GM12878 (cell line): ENCODE results near the gene ACACB. TPM values are rescaled to one million over a fixed set of nuclear protein-coding genes. Genes with fewer than 3 reads are reported as not detected.

Source experiments
- ATAC-seq: fragments of 200-7000 bp; cut with Tn5 transposase; 3 replicates; pipeline ENCODE4 v1.9.1; 2020; ENCODE audit warnings: mild to moderate bottlenecking, moderate library complexity
- BruUV-seq: library from RNA; stranded (reverse); fragments of 400-500 nt; replicated peaks from 2 replicates; lab custom pipeline; 2021; lab: Mats Ljungman, UMichigan
- CTCF ChIA-PET: fragments of 300-600 bp; sonication (Branson Sonifier 250); formaldehyde crosslinking; extraction: SDS; loops from one replicate; lab custom pipeline; 2021; ENCODE audit warnings: inconsistent platforms; lab: Yijun Ruan, JAX
- POLR2A ChIA-PET: fragments of 350-600 bp; formaldehyde crosslinking; extraction: SDS; loops from one replicate; lab custom pipeline; 2021; ENCODE audit warnings: inconsistent platforms; lab: Charles Lee
- RAD21 ChIA-PET: fragments of 300-600 bp; sonication (Branson Sonifier 250); formaldehyde crosslinking; loops from one replicate; lab custom pipeline; 2023; ENCODE audit warnings: antibody characterized with exemption; ENCODE audit not compliant: unreplicated experiment; lab: Charles Lee
- SMC1A ChIA-PET: fragments of 300-600 bp; sonication (Branson Sonifier 250); formaldehyde crosslinking; loops from one replicate; lab custom pipeline; 2023; ENCODE audit not compliant: unreplicated experiment, uncharacterized antibody; lab: Charles Lee
- DNase-seq: peaks from one replicate; pipeline ENCODE4 v3.0.0-alpha.2; 2011; ENCODE audit warnings: low read depth, low spot score
- FAIRE-seq: peaks from 3 replicates; lab custom pipeline; 2011; peaks lifted over from hg19 to GRCh38; lab: Jason Lieb, UNC
- H2AFZ ChIP-seq: 2 replicates; pipeline ENCODE4 v1.6.0; 2011; ENCODE audit warnings: low read depth, low read length, control low read depth; ENCODE audit not compliant: control insufficient read depth
- H3K27ac ChIP-seq: 2 replicates; pipeline ENCODE4 v1.5.1; 2011; ENCODE audit warnings: control low read depth; ENCODE audit not compliant: control insufficient read depth, insufficient read depth
- H3K27me3 ChIP-seq, 2 experiments: replicated peaks in 1 of 2; 2 replicates each; pipeline versions ENCODE4 v1.6.0 to v1.6.1; 2011; ENCODE audit warnings: low read length in 1 of 2; ENCODE audit not compliant: control insufficient read depth in 2 of 2, insufficient read depth in 2 of 2
- H3K36me3 ChIP-seq, 2 experiments: 2 replicates each; pipeline ENCODE4 v1.5.1; 2011; ENCODE audit warnings: low read length in 1 of 2; ENCODE audit not compliant: control insufficient read depth in 2 of 2, insufficient read depth in 2 of 2
- H3K4me1 ChIP-seq: 2 replicates; pipeline ENCODE4 v1.6.1; 2011; ENCODE audit warnings: mild to moderate bottlenecking, low read length, moderate library complexity, mixed read lengths; ENCODE audit not compliant: control insufficient read depth, insufficient read depth
- H3K4me2 ChIP-seq: 2 replicates; pipeline ENCODE4 v1.6.0; 2011; ENCODE audit warnings: control low read depth; ENCODE audit not compliant: control insufficient read depth, insufficient read depth
- H3K4me3 ChIP-seq: fragments of 200-600 bp; sonication (generic); 2 replicates; pipeline ENCODE4 v1.5.1; 2016
- H3K79me2 ChIP-seq: 2 replicates; pipeline ENCODE4 v1.6.0; 2011; ENCODE audit warnings: low read length; ENCODE audit not compliant: control insufficient read depth, insufficient read depth
- H3K9ac ChIP-seq: 2 replicates; pipeline ENCODE4 v1.8.0; 2011; ENCODE audit warnings: low read length, control low read depth, mixed read lengths; ENCODE audit not compliant: control insufficient read depth, insufficient read depth
- H3K9me3 ChIP-seq: replicated peaks from 3 replicates; pipeline ENCODE4 v1.5.1; 2011; ENCODE audit warnings: mild to moderate bottlenecking, low read length; ENCODE audit not compliant: control insufficient read depth, insufficient read depth
- H4K20me1 ChIP-seq: 2 replicates; pipeline ENCODE4 v1.6.0; 2011; ENCODE audit not compliant: control insufficient read depth, insufficient read depth
- EZH2 ChIP-seq: IDR thresholded peaks from 2 replicates; pipeline ENCODE4 v1.6.1; 2012; ENCODE audit warnings: low read depth, mild to moderate bottlenecking, control low read depth, inconsistent platforms, low read length, borderline replicate concordance; ENCODE audit not compliant: control insufficient read depth
- FOXK2 ChIP-seq: fragments of 450-650 bp; IDR thresholded peaks from 2 replicates; pipeline ENCODE4 v1.6.1; 2017; ENCODE audit warnings: mild to moderate bottlenecking, moderate library complexity
- HCFC1 ChIP-seq: fragments of 150-350 bp; IDR thresholded peaks from 2 replicates; pipeline ENCODE4 v1.6.1; 2014; ENCODE audit warnings: low read length
- TAF1 ChIP-seq: IDR thresholded peaks from 2 replicates; pipeline ENCODE4 v1.6.1; 2011; ENCODE audit warnings: mild to moderate bottlenecking, low read depth, low read length, borderline replicate concordance
- WGBS: methylation state at CpG from one replicate; pipeline ENCODE4 v1.1.6; 2016; ENCODE audit warnings: low lambda C conversion rate; ENCODE audit not compliant: insufficient replicate concordance, insufficient coverage; ENCODE audit errors: missing lambda C conversion rate; 5-methylcytosine and 5-hydroxymethylcytosine counted together
- in situ Hi-C: fragments of 300-500 bp; cut with MboI; formaldehyde crosslinking; loops from 9 replicates; pipeline ENCODE4 v1.14.3; 2018; ENCODE audit warnings: mixed read lengths
- intact Hi-C: fragments of 100-400 bp; cut with micrococcal nuclease; formaldehyde crosslinking; loops from one replicate; pipeline ENCODE4 v1.14.2; 2022; ENCODE audit not compliant: unreplicated experiment
- polyA plus RNA-seq, 11 experiments: library from polyadenylated mRNA; depleted of rRNA in 4 of 11; unstranded in 6 of 11; stranded (reverse) in 5 of 11; fragments of >200 nt; fragmentation: Nextera tagmentation in 4 of 11; fragmentation: Illumina TruSeq in 1 of 11; extraction: Ambion mirVana in 4 of 11; extraction: Trizol in 1 of 11; gene quantifications; 1 replicate in 1 of 11; 2 replicates in 10 of 11; pipeline versions ENCODE4 v1.2.1 to v1.2.3, GENCODE V29; 2011 to 2016; ENCODE audit warnings: inconsistent platforms in 2 of 11, missing spikeins in 2 of 11, low read depth in 1 of 11
- total RNA-seq, 4 experiments: library from RNA; depleted of rRNA in 3 of 4; stranded (reverse); fragments of >200 nt in 3 of 4; fragmentation: Illumina TruSeq in 1 of 4; extraction: Trizol in 1 of 4; gene quantifications; 2 replicates each; pipeline versions ENCODE4 v1.2.1 to v1.2.3, GENCODE V29; 2013 to 2021
- TF ChIP-seq, protein P1 (sequence below): IDR thresholded peaks from 2 replicates; pipeline ENCODE4 v1.6.1; 2012; ENCODE audit warnings: low read depth, low read length, improper control_type of control experiment
- TF ChIP-seq, protein P2 (sequence below): IDR thresholded peaks from 2 replicates; pipeline ENCODE4 v1.6.1; 2012; ENCODE audit warnings: mild to moderate bottlenecking, low read depth, low read length

ACACB gene
- total and polyA plus RNA-seq, 10 of the 15 experiments (the other 5 are each of a cell fraction or from before 2014, with no cell fraction given): 0.05 to 1.9 (median 0.38) TPM; not detected in 2

DNA sequence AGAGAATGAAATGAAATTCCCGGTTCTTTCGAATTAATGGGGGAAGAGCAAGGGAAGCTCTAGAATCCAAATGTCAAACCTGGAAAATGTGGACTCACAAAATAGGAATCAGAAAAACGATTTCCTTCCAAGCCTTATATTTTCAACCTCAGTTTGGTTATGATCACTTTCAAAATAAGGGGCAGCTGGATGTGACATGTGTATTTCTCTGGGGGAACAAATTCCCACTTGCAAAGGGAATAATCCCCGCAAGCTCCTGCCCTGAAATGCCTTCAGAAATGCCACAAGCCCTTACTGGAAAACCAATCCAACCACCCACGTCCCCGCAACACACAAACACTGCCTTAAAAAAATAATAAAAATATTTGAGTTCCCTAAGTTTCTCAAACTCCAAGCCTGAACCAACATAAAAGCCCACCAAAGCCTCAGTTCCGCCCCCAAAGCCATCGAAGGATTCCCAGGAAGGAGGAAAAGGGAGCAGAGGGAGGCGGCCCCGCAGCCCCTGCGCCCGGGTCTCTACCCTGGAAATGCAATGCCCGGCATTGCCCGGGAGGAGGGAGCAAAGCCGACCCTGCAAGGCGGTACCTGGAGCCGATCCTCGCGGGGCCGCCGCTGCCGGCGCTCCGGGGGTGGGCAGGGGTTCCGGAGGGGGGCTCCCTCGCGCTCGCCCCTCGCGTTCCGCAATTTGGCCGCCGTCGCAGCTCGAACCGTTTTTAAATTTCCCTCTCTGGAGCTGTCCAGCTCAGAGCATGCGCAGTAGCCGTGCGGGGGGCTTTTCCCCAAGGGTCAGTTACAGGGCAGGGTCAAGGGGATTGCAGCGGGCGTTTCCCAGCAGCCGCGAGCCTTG lies 192.4 kb downstream of the ACACB start, which contains the start of gene FOXN4:
Gene FOXN4 (minus strand): TSS at position 751 of the 847 bp plus-strand sequence. CDS start 963 bp downstream, outside the sequence.
- SMC1A ChIA-PET: no interaction called here
- Histone ChIP-seq H3K27me3 (peaks cover 13 to 18% of the 10 kb centered on the region in 2 experiments), H4K20me1 (no peaks in the 10 kb centered on the region), H3K27ac (no peak within 1 kb of the TSS), H3K9ac (no peak within 1 kb of the TSS), H2AFZ (no peak within 1 kb of the TSS), H3K4me2 (peak within 1 kb of the TSS; percentile 13; the same call in 1 of the 2 replicates), H3K36me3 (no peaks in the 10 kb centered on the region), H3K4me1 (no peaks in the 10 kb centered on the region), H3K79me2 (no peaks in the 10 kb centered on the region), H3K4me3 (no peak within 1 kb of the TSS), H3K9me3 (no peaks in the 10 kb centered on the region)
- CTCF ChIA-PET: no interaction called here
- TF ChIP-seq TAF1 (no peak), HCFC1 (no peak), FOXK2 (no peak), EZH2 (0 out of 2 replicates have a peak, but pooled peaks have one; percentile 70)
- TF ChIP-seq, protein P1, sequence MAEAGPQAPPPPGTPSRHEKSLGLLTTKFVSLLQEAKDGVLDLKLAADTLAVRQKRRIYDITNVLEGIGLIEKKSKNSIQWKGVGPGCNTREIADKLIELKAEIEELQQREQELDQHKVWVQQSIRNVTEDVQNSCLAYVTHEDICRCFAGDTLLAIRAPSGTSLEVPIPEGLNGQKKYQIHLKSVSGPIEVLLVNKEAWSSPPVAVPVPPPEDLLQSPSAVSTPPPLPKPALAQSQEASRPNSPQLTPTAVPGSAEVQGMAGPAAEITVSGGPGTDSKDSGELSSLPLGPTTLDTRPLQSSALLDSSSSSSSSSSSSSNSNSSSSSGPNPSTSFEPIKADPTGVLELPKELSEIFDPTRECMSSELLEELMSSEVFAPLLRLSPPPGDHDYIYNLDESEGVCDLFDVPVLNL: peak; percentile 70; the same call in 1 of the 2 replicates
- TF ChIP-seq, protein P2, sequence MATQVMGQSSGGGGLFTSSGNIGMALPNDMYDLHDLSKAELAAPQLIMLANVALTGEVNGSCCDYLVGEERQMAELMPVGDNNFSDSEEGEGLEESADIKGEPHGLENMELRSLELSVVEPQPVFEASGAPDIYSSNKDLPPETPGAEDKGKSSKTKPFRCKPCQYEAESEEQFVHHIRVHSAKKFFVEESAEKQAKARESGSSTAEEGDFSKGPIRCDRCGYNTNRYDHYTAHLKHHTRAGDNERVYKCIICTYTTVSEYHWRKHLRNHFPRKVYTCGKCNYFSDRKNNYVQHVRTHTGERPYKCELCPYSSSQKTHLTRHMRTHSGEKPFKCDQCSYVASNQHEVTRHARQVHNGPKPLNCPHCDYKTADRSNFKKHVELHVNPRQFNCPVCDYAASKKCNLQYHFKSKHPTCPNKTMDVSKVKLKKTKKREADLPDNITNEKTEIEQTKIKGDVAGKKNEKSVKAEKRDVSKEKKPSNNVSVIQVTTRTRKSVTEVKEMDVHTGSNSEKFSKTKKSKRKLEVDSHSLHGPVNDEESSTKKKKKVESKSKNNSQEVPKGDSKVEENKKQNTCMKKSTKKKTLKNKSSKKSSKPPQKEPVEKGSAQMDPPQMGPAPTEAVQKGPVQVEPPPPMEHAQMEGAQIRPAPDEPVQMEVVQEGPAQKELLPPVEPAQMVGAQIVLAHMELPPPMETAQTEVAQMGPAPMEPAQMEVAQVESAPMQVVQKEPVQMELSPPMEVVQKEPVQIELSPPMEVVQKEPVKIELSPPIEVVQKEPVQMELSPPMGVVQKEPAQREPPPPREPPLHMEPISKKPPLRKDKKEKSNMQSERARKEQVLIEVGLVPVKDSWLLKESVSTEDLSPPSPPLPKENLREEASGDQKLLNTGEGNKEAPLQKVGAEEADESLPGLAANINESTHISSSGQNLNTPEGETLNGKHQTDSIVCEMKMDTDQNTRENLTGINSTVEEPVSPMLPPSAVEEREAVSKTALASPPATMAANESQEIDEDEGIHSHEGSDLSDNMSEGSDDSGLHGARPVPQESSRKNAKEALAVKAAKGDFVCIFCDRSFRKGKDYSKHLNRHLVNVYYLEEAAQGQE: peak; percentile 67
- ATAC-seq (no peak), DNase-seq (no peak), FAIRE-seq (no peak)
- in situ Hi-C loops (no loop called here), intact Hi-C loops (no loop called here)
- 6% methylated on average over 39 of the region's 43 CpGs for WGBS
- no TSS peak for BruUV-seq
- RAD21 ChIA-PET: no interaction called here
- POLR2A ChIA-PET: interaction anchor here (0.6 kb wide), 1 partner anchor 1060 kb away, joined by 4 read pairs; no protein-coding TSS in a partner anchor
